Bone marrow (tissue), 2 donors: ENCODE measurements around the gene FAM174C.

Experiments
- DNase-seq, 2 donors: peaks; one replicate each; lab custom pipeline; 2025; lab: John Stamatoyannopoulos, UW

Gene FAM174C

DNA sequence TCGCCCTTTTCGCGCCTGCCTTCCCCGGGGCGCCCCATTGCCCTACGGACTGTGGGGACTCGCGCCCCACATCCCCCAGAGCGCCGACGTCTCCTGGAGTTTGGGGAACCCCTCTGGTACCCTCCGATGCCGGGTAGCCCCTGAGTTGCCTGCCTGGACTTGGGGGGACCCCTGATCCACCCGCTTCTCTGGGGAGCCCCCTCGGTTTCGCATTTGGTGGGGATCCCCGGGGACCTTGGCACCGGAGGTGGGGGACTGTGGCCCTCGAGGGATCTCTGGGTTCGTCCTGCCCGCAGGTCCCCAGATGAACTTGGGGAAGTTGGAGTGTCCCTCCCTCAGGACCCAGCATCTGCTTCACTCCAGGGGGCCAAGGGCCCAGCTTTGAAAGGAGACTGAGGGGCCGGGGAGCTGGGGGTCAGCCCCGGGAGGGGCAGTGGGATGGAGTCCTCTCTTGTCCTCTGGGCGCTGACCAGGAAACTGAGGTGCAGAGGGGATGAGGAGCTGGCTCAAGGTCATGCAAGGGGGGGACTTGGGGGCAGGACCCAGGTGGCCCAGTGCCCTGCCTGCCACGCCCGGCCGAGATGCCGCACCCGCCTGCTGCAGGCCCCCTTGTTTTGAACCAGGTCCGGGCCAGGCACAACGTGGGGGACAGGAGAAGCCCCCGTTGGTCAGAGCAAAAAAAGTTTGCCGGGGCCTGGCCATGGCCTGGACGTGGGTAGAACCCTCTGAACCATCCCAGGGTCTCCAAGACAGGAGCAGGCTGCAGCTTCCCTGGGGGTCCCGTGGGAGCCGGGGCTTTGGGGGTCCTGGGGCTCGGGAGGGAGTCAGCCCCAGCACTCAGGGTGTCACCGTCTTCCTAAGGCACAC is 11.4 kb downstream of the FAM174C start:
- no peak for DNase-seq

DNA sequence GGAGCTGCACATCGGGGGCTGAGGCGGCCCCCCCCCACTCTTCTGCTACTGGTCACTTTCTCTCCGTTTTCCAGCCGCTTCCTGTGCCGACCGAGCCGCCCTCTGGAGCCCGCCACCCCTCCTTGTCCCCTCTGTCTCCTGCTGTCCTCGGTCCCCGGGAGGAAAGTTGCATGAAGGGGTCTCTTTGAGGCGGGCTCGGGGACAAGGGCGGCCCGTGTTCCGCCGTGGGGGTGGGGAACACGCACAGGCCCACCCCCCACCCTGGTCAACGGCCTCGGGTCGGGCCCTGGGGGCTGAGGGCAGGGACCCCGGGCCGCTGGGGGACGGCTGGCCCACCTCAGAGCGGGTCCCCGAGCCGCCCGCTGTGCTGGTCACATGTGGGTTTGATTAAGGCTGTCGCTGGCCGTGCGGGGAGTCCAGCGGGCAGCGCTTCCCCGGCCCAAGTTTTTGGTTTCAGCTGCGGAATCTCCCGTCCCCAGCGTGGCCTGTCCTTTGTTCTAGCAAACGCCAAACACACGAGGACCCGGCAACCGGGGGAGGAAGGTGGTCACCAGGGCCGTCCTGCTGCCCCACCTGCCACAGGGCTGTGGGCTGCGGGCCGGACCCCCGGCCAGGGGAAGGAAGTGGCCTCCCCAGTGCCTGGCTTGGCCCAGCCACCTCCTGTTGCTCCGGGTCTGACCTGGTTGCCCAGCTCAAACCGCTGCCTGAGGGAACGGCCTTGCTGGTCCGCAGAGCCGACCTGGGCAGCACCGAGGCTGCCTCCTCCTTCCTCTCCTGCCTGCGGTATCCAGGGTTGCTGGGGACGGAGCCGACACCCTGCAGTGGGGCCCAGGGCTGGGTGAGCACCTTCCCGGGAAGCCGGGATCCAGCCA is 12.3 kb downstream of the FAM174C start:
- DNase-seq: no peak

DNA sequence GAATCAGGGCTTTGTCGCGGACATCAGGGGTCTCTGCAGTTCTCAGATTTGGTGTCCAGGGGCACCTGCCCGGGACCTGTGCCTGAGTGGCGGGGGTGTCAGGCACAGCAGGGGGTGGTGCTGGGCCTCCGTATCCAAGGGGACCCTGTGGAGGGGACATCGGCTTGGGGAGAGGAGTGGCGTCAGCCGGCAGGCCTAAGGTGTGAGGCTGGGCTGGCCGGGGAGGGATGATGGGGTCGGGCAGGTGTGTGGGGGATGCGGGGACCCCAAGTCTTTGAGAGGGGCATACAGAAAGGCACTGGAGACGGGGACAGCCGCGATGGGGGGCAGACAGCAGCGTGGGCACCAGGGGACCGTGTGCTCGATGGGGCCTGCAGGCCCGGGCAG is 12.9 kb downstream of the FAM174C start:
- no peak for DNase-seq

- DNase-seq: no peak
Observed at GRCh38 chr19:1288833-1289685, 13.7 kb downstream of the FAM174C start.

DNA sequence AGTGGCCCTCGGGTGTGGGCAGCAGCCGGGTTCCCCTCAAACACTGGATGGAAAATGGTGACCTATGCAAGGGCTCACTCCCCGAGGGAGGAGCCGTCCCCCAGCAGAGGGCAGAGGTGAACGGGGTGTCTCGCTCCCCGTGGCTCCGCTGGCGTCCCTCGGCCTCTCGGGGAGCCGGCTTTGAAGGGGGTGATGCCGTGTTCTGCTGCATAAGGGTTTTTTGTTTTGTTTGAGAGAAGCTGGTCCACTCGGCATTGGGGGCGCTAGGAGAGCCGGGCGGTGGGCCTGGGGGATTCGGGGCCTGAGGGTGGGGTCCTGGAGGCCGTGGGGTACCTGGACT is 14.3 kb downstream of the FAM174C start:
- DNase-seq: no peak

DNA sequence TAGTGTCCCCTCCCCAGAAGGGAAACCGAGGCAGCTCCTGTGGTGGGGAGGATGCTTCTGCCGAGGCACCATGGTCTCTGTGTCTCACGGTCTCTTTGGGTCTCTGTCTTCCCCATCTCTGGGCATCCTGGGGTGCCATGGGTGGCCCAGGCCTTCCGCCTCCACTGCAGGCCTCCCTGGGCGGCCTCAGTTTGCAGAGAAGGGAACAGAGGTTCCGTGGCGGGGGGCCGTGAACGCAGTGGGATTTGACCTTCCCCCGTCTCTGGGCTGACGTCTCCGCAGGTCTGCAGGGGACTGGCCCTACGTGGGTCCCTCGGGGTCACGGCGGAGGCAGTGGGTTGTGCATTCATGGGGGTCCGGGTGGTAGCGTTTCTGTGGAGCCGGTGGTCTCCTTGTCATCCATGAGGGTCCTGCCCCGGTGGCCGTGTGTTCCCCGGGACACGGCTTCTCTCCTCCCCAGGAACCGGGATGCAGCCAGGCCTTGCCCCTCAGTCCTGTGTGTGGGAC is 14.9 kb downstream of the FAM174C start:
- no peak for DNase-seq

DNA sequence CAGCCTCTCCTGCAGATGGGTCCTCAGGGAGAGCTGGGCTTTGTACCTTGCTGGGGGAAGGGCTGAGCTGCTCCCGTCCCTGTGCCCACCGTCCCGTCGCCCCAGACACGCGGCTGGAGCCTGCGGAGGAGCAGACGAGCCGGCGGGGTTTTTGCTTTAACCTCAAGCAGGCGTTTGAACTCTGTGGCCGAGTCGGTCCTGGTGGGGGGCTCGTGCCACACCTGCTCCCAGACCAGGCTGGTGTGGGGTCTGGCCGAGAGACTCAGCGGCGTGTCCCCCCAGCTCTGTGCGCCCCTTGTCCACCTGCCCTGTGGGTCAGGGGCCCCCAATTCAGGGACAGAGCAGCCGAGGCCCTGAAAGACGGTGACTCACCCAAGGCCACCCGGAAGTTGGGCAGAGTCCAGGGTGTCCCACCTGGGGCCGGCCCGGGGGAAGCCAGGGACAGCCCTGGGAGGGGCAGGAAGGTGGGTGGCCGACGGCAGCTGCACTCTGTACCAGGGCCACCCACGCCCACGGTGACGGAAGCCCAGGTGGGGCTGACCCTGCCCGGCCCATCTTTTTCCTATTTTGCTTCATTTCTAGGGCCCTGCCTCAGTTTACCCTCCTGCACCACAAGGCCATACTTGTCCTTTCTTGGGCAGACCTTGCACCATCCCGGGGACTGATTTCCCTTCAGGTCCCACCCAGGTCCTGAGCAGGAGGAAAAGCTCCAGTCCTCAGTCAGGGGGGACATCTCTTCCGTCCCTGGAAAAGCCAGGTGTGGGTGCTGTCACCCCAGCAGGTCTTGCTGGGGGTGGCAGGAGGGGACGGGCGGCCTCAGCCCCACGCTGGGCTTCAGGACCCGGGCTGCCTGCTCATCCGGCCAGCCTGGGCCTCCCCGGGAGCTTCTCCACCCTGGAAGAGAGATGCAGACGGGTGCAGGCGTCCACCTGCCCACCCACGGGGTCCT is 15.6 kb downstream of the FAM174C start:
- no peak for DNase-seq

GRCh38 chr19:1291761-1292418 is 16.6 kb downstream of the FAM174C start:
- DNase-seq: no peak

GRCh38 chr19:1292419-1293151 is 17.3 kb downstream of the FAM174C start:
- no peak for DNase-seq

GRCh38 chr19:1293782-1294604 is 18.7 kb downstream of the FAM174C start:
- no peak for DNase-seq

GRCh38 chr19:1294688-1295087 is 19.4 kb downstream of the FAM174C start:
- no peak for DNase-seq

GRCh38 chr19:1295169-1296012 is 20.1 kb downstream of the FAM174C start:
- DNase-seq: no peak

- DNase-seq: no peak
Observed at GRCh38 chr19:1296078-1296477, 20.7 kb downstream of the FAM174C start.

DNA sequence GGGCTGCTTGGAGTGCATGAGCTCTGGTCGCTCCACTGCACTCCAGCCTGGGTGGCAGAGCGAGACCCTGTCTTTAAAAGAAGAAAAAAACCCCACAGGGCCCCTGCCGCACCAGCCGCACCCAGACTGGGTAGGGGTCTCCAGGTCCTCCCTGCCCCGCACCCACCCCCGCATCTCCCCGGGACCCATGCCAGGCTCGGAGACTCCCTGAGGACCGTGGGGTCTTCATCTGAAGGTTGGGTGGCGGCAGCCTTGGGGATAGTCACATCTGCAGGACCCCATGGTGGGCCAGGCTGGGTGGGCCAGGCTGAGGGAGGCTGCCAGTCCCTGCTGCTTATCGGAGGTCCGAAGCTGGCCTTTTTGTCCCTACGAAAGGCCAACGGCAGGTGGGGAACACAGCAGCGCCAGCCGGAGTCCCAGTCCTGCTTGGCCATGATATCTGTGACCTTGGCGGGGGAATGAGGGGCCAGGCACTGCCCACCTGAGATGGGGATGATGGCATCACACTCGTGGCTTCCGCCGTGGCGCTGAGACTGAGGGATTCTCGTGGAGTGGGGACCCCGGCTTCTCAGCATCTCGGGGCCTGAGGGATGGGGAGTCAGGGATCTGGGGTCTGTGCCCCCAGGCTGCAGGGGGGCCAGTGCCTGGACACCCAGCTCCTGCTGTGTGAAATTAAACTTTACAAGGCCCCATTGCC is 21.4 kb downstream of the FAM174C start:
- DNase-seq: no peak

DNA sequence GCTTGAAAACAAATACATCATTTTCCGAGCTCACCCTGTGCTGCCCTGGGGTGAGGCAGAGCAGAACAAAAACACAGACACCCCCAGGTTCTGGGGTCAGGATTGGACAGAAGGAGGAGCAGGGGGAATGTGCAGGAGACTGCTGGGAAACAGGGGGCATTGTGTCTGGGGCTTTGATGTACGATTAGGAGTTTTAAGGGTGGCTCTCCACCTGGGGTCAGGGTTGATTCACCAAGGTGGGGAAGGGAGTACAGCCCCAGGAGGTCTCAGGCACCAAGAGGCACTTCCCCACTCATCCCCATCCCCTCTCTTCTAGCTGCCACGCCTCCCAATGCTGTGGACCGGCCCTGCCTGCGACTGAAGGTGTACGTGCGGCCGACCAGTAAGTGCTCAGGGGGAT is 22.9 kb downstream of the FAM174C start:
- no peak for DNase-seq

- DNase-seq: no peak
Observed at GRCh38 chr19:1299801-1300200, 24.5 kb downstream of the FAM174C start.
